Activated CD4-positive, alpha-beta T cell treated with anti-CD3 and anti-CD28 coated beads, Interleukin-2, Interleukin-6, amounts not matched to agents 100 ng/mL and 50 ng/mL, durations not matched to agents 16 hours and 8 hours (primary cell): ENCODE data around the gene C1QTNF8.
"Not testable (repeated sequence)": the region's sequence is repeated elsewhere in the genome, so short reads cannot be mapped to it uniquely, and the experiment has no call there.

Experiments
- DNase-seq: peaks from one replicate; pipeline ENCODE4 v3.0.0-alpha.2; 2020

Gene C1QTNF8

GRCh38 chr16:1107141-1107540 is 11.1 kb upstream of the C1QTNF8 start:
- no peak for DNase-seq

- DNase-seq, result no peak
Measured at GRCh38 chr16:1106659-1107058, 10.6 kb upstream of the C1QTNF8 start.

DNA sequence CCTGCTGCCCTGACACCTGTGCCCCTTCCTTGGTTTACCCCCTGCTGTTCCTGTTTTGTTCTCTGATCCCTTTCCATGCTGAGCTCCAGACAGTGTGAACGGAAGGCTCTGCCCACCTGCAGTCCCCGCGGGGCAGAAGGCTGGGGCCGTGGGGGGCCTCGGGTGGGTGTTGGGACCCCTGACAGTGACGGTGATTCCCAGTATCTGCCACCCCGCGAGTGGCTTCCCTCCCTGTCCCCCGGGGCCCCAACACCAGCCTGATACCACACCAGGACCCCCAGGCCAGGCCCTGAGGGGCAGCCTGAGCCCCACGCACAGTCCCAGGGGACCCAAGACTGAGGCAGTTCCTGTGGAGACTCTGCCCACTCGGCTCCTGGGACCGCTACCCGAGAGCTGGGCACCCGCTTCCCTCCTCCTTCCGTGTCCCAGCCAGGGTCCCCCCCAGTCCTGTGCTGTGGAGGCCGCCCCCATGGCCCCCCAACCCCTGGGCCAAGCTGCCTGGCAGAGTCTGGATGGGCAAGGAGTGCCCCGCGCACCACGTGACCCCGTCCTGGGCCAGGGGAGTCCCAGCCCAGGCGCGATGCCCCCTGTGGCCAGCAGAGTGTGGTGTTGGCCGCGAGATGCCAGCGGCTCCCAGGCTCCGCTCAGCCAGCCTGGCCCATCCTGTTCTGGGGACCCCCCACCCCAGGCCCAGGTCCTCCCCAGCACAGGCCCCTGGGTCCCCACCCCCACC is 10.0 kb upstream of the C1QTNF8 start:
- peak; percentile 45 for DNase-seq

- no peak for DNase-seq
Measured at GRCh38 chr16:1103636-1103980, 7.6 kb upstream of the C1QTNF8 start.

- peak; percentile 78 for DNase-seq
Measured at GRCh38 chr16:1102921-1103635, 7.0 kb upstream of the C1QTNF8 start.

- no peak for DNase-seq
Measured at GRCh38 chr16:1102333-1102700, 6.3 kb upstream of the C1QTNF8 start.

DNA sequence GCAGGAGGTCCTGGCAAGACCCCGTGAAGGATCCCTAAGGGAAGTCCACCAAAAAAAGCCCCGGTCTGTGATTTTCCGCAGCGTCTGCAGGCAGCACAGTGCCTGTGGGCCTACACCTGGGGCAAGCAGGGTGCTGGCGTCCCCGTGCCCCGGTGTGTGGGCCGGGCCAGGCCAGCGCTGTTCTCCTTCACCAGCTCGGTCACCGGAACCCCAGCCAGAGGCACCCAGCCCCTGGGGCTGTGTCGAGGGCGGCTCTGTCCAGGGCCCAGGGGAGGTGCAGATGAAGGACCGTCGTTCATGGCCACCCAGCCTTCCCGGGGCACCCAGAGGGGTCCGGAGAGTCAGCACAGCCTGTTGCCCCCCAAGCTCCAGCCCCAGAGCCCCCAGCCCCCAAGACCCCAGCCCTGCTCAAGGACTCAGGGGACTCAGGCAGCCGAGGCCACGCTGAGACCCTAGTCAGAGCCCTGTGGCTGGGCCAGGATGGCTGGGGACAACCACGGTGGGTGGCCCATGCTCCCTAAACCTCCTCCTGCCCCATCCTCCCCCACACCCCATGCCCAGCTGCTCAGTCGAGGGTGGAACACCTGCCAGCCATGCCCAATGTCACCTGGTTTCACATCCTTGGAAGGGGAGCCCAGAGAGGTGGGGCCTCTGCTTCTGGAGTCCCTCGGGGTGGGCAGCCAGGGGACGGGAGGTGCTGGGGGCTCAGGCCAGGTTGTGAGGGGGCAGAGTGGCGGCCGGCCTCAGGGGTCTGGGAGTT is 5.7 kb upstream of the C1QTNF8 start:
- DNase-seq, result no peak

DNA sequence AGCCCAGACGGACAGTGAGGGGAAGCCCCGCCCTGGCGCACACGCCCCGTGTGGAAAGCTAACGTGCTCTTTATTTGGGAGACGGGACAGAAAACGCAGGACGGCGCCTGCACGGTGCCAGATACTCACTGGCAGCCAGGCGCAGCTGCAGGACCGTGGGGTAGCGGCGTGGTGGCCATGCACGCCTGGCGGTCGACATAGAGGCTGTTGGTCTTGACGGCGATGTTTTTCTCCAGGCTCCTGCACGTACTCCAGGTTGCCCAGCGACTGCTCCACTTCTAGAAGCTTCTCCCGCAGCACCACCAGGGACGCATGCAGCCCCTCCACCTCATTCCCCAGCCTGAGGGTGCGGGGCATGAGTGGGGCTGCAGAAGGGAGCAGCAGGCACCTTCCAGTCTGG is 5.1 kb upstream of the C1QTNF8 start:
- DNase-seq, result no peak

DNA sequence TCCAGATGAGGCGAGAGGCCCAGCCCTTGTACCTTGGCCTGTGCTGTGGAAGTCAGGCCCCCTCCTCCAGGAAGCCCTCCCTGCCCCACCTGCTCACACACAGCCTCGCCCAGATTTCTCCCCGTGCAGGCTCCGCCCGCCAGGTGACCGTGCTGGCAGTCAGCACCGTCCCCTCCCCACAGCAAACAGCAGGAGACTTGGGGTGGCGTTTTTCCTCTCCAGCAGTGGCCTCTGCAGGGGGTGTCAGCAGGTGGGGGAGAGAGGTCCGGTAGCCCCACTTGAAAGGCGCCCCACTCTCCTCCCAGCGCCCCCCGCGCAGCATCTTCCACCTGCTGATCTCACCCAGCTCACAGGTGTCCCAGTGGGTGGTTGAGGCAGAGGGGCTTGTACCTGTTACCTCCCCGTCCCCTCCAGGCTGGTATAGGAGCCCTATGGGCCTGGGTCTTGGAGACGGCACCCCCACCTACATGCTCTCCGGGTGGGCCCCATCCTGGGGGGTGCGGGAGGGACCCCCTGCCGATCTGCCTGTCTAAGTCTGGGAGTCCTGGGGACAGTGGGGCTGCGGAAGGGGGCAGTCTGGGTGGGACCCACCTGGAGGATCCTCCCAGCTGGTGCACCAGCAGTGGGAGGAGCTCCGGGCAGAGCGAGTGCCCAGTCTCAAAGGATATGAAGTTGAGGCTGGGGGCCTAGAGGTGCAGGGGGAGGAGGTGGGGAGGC is 4.2 kb upstream of the C1QTNF8 start:
- DNase-seq, result no peak

GRCh38 chr16:1099189-1100083 is 3.4 kb upstream of the C1QTNF8 start:
- no peak for DNase-seq

DNA sequence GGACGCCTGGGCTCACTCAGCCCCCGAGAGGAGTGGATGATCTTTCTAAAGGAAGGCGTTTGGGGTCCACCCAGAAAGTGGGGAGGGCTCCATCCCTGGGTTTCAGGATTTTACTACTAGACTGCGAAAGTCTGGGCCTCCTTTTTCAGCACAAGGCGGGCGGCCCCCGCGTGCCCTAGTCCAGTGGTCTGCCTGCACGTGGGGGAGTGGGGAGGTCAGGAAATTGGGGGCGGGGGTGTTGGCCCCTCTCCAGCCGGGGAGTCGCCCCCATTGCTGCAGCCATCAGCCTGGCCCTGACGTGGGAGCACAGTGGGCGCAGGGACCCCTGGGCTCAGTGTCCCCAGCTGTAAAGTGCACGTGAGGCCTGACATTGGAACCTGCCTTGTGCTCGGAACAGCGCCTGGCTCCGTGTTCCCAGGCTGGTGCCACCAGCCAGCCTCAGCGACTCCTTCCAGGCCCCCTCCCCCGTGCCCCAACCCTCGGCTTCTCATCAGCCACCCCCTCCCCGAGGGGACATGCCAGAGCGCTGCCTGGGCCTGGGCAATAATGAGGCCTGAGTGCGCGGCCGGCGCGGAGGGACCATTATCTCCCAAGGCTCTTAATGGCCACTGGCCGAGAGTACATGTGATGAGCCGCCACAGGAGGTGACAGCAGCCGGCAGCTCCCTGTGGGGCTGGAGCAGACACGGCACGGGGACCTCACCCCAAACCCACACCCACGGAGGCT is 2.4 kb upstream of the C1QTNF8 start:
- no peak for DNase-seq

GRCh38 chr16:1097800-1098199 is 1.8 kb upstream of the C1QTNF8 start:
- no peak for DNase-seq

GRCh38 chr16:1097156-1097555 is 1.1 kb upstream of the C1QTNF8 start:
- no peak for DNase-seq

- DNase-seq, result no peak
Measured at GRCh38 chr16:1095450-1096168, 435 bp downstream of the C1QTNF8 start.

GRCh38 chr16:1094601-1095449 is 1.2 kb downstream of the C1QTNF8 start:
- DNase-seq, result no peak

- no peak for DNase-seq
Measured at GRCh38 chr16:1094124-1094479, 1.9 kb downstream of the C1QTNF8 start.

GRCh38 chr16:1093284-1094123 is 2.5 kb downstream of the C1QTNF8 start:
- peak; percentile 17 for DNase-seq

DNA sequence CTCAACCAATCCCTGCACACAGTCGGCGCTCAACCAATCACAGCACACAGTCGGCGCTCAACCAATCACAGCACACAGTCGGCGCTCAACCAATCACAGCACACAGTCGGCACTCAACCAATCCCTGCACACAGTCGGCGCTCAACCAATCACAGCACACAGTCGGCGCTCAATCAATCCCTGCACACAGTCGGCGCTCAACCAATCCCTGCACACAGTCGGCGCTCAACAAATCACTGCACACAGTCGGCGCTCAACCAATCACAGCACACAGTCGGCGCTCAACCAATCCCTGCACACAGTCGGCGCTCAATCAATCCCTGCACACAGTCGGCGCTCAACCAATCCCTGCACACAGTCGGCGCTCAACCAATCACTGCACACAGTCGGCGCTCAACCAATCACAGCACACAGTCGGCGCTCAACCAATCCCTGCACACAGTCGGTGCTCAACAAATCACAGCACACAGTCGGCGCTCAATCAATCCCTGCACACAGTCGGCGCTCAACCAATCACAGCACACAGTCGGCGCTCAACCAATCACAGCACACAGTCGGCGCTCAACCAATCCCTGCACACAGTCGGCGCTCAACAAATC is 3.3 kb downstream of the C1QTNF8 start:
- DNase-seq, result not testable (repeated sequence)
